HEK293T (cell line): ENCODE results near the gene P2RX7.

Experiments
- CTCF ChIA-PET: fragments of 350-600 bp; formaldehyde crosslinking; extraction: SDS; loops from one replicate; lab custom pipeline; 2021; ENCODE audit warnings: antibody characterized with exemption, inconsistent platforms; lab: Yijun Ruan, JAX
- POLR2A ChIA-PET: fragments of 350-600 bp; formaldehyde crosslinking; extraction: SDS; loops from one replicate; lab custom pipeline; 2020; ENCODE audit warnings: antibody characterized with exemption, inconsistent platforms; lab: Yijun Ruan, JAX
- DNase-seq: peaks from one replicate; pipeline ENCODE4 v3.0.0; 2012; ENCODE audit warnings: mixed read lengths; ENCODE audit errors: extremely low spot score
- ARNT ChIP-seq: fragments of 450-650 bp; IDR thresholded peaks from 2 replicates; pipeline ENCODE4 v1.6.1; 2017; ENCODE audit warnings: mild to moderate bottlenecking
- BHLHE40 ChIP-seq: fragments of 450-650 bp; IDR thresholded peaks from 2 replicates; pipeline ENCODE4 v1.6.1; 2016; ENCODE audit warnings: mild to moderate bottlenecking, moderate library complexity, borderline replicate concordance
- CTBP1 ChIP-seq: fragments of 450-650 bp; IDR thresholded peaks from 2 replicates; pipeline ENCODE4 v1.6.1; 2016; ENCODE audit warnings: borderline replicate concordance
- ELF4 ChIP-seq: fragments of 450-650 bp; IDR thresholded peaks from 2 replicates; pipeline ENCODE4 v1.6.1; 2017; ENCODE audit warnings: antibody characterized with exemption
- FOXA1 ChIP-seq: fragments of 450-650 bp; IDR thresholded peaks from 2 replicates; pipeline ENCODE4 v1.6.1; 2016; ENCODE audit warnings: mild to moderate bottlenecking
- FOXK2 ChIP-seq: fragments of 450-650 bp; IDR thresholded peaks from 2 replicates; pipeline ENCODE4 v1.6.1; 2016; ENCODE audit warnings: mild to moderate bottlenecking
- FOXM1 ChIP-seq: fragments of 450-650 bp; IDR thresholded peaks from 2 replicates; pipeline ENCODE4 v1.6.1; 2017; ENCODE audit warnings: mild to moderate bottlenecking, borderline replicate concordance
- HDGF ChIP-seq: fragments of 450-650 bp; IDR thresholded peaks from 2 replicates; pipeline ENCODE4 v1.6.1; 2017; ENCODE audit warnings: antibody characterized with exemption, borderline replicate concordance
- L3MBTL2 ChIP-seq: fragments of 450-650 bp; conservative IDR thresholded peaks from 2 replicates; pipeline ENCODE4 v1.6.1; 2016; ENCODE audit warnings: mild to moderate bottlenecking
- LEF1 ChIP-seq: fragments of 450-650 bp; IDR thresholded peaks from 2 replicates; pipeline ENCODE4 v1.6.1; 2017; ENCODE audit warnings: mild to moderate bottlenecking, borderline replicate concordance
- NFRKB ChIP-seq: fragments of 450-650 bp; IDR thresholded peaks from 2 replicates; pipeline ENCODE4 v1.6.1; 2016; ENCODE audit warnings: mild to moderate bottlenecking, moderate library complexity
- PKNOX1 ChIP-seq: fragments of 450-650 bp; IDR thresholded peaks from 2 replicates; pipeline ENCODE4 v1.6.1; 2016
- SP1 ChIP-seq: fragments of 450-650 bp; IDR thresholded peaks from 2 replicates; pipeline ENCODE4 v1.6.1; 2017
- SUZ12 ChIP-seq: fragments of 450-650 bp; IDR thresholded peaks from 2 replicates; pipeline ENCODE4 v1.6.1; 2016; ENCODE audit warnings: mild to moderate bottlenecking
- TARDBP ChIP-seq: fragments of 450-650 bp; IDR thresholded peaks from 2 replicates; pipeline ENCODE4 v1.6.1; 2016
- ZNF384 ChIP-seq: fragments of 450-650 bp; IDR thresholded peaks from 2 replicates; pipeline ENCODE4 v1.6.1; 2016

The P2RX7 gene

GRCh38 chr12:121111684-121112083 lies 21.0 kb upstream of the P2RX7 start:
- no peak for DNase-seq
- POLR2A ChIA-PET = no interaction called here
- TF ChIP-seq ARNT = no peak
- TF ChIP-seq BHLHE40 = no peak
- TF ChIP-seq L3MBTL2 = no peak
- CTCF ChIA-PET = interaction anchor here (1.5 kb wide), 1 partner anchor 106 kb away, joined by 4 read pairs; no protein-coding TSS in a partner anchor

- no peak for DNase-seq
- CTCF ChIA-PET = no interaction called here
- TF ChIP-seq ARNT = no peak
- no peak for TF ChIP-seq NFRKB
- no peak for TF ChIP-seq ELF4
- no peak for TF ChIP-seq BHLHE40
- no peak for TF ChIP-seq SUZ12
- TF ChIP-seq FOXA1 = no peak
- no peak for TF ChIP-seq TARDBP
- TF ChIP-seq PKNOX1 = no peak
- no peak for TF ChIP-seq FOXK2
- no peak for TF ChIP-seq CTBP1
- no peak for TF ChIP-seq LEF1
- TF ChIP-seq HDGF = no peak
- POLR2A ChIA-PET = no interaction called here
These were observed 20.2 kb upstream of the P2RX7 start for GRCh38 chr12:121112496-121112895.

GRCh38 chr12:121113057-121113456 lies 19.6 kb upstream of the P2RX7 start:
- DNase-seq = no peak
- TF ChIP-seq ARNT (no peak), ZNF384 (no peak), L3MBTL2 (no peak), NFRKB (no peak), SUZ12 (no peak), LEF1 (no peak)
- ChIA-PET CTCF (no interaction called here), POLR2A (no interaction called here)

GRCh38 chr12:121114019-121114639 lies 18.5 kb upstream of the P2RX7 start:
- no peak for TF ChIP-seq FOXK2
- no peak for TF ChIP-seq PKNOX1
- no peak for TF ChIP-seq FOXA1
- no peak for TF ChIP-seq HDGF
- no peak for TF ChIP-seq SP1
- TF ChIP-seq SUZ12 = no peak
- TF ChIP-seq BHLHE40 = no peak
- TF ChIP-seq ARNT = no peak
- no peak for TF ChIP-seq L3MBTL2
- TF ChIP-seq LEF1 = no peak
- no peak for TF ChIP-seq TARDBP
- TF ChIP-seq FOXM1 = no peak
- no peak for TF ChIP-seq CTBP1
- no peak for TF ChIP-seq NFRKB
- TF ChIP-seq ELF4 = no peak
- no peak for TF ChIP-seq ZNF384
- DNase-seq = no peak
- ChIA-PET POLR2A (no interaction called here), CTCF (no interaction called here)

- POLR2A ChIA-PET = no interaction called here
- no peak for TF ChIP-seq TARDBP
- TF ChIP-seq L3MBTL2 = no peak
- no peak for TF ChIP-seq ZNF384
- no peak for TF ChIP-seq HDGF
- TF ChIP-seq ARNT = no peak
- TF ChIP-seq BHLHE40 = no peak
- CTCF ChIA-PET = no interaction called here
- DNase-seq = no peak
These were observed 17.9 kb upstream of the P2RX7 start for GRCh38 chr12:121114806-121115205.

GRCh38 chr12:121115530-121115929 lies 17.1 kb upstream of the P2RX7 start:
- TF ChIP-seq BHLHE40 = no peak
- no peak for DNase-seq
- CTCF ChIA-PET = interaction anchor here (0.6 kb wide), 1 partner anchor 368 kb away, joined by 3 read pairs; no protein-coding TSS in a partner anchor
- POLR2A ChIA-PET = no interaction called here

- ChIA-PET POLR2A (no interaction called here), CTCF (interaction anchor here (0.6 to 0.8 kb wide), 2 partner anchors 15 to 369 kb away, joined by 3 read pairs; no protein-coding TSS in a partner anchor)
- no peak for TF ChIP-seq NFRKB
- no peak for TF ChIP-seq CTBP1
- TF ChIP-seq ARNT = no peak
- TF ChIP-seq FOXA1 = no peak
- no peak for TF ChIP-seq ZNF384
- TF ChIP-seq BHLHE40 = no peak
- no peak for TF ChIP-seq LEF1
These were observed 16.1 kb upstream of the P2RX7 start for GRCh38 chr12:121116318-121117225.

More at GRCh38 chr12:121116318-121117225, 16.1 kb upstream of the P2RX7 start:
- no peak for DNase-seq
